Measurements from ENCODE around the gene MRPL2.

MRPL2 gene

GRCh38 chr6:43059168-43060033, at the start of gene MRPL2, which contains the start of gene KLC4:
MRPL2 (minus strand) TSS chr6:43059434; CDS start chr6:43059381, 53 bp downstream.
KLC4 (plus strand) TSS chr6:43059631; CDS start chr6:43061336, 1,705 bp downstream.
- DNase-seq (ENCODE audit: low spot score) = peak; percentile 100

- no peak for DNase-seq (ENCODE audit: low spot score)
Observed at GRCh38 chr6:43107344-43108062, 48.3 kb upstream of the MRPL2 start.

GRCh38 chr6:43105538-43106222, 46.4 kb upstream of the MRPL2 start:
- DNase-seq (ENCODE audit: low spot score) = no peak

- no peak for DNase-seq (ENCODE audit: low spot score)
Observed at GRCh38 chr6:43103253-43103876, 44.1 kb upstream of the MRPL2 start.

GRCh38 chr6:43101497-43101896, 42.3 kb upstream of the MRPL2 start:
- DNase-seq (ENCODE audit: low spot score) = no peak

GRCh38 chr6:43097502-43097901, 38.3 kb upstream of the MRPL2 start:
- no peak for DNase-seq (ENCODE audit: low spot score)

GRCh38 chr6:43097098-43097489, 37.9 kb upstream of the MRPL2 start:
- no peak for DNase-seq (ENCODE audit: low spot score)

- DNase-seq (ENCODE audit: low spot score) = no peak
Observed at GRCh38 chr6:43096451-43097097, 37.3 kb upstream of the MRPL2 start.

GRCh38 chr6:43095939-43096338, 36.7 kb upstream of the MRPL2 start:
- DNase-seq (ENCODE audit: low spot score) = no peak

GRCh38 chr6:43093436-43094289, 34.4 kb upstream of the MRPL2 start:
- no peak for DNase-seq (ENCODE audit: low spot score)

GRCh38 chr6:43092635-43093034, 33.4 kb upstream of the MRPL2 start:
- DNase-seq (ENCODE audit: low spot score) = no peak

- no peak for DNase-seq (ENCODE audit: low spot score)
Observed at GRCh38 chr6:43091436-43091991, 32.3 kb upstream of the MRPL2 start.

GRCh38 chr6:43091020-43091419, 31.8 kb upstream of the MRPL2 start:
- no peak for DNase-seq (ENCODE audit: low spot score)

- DNase-seq (ENCODE audit: low spot score) = no peak
Observed at GRCh38 chr6:43090559-43090956, 31.3 kb upstream of the MRPL2 start.

GRCh38 chr6:43089874-43090558, 30.8 kb upstream of the MRPL2 start:
- no peak for DNase-seq (ENCODE audit: low spot score)

- no peak for DNase-seq (ENCODE audit: low spot score)
Observed at GRCh38 chr6:43089467-43089866, 30.2 kb upstream of the MRPL2 start.

GRCh38 chr6:43088654-43089056, 29.4 kb upstream of the MRPL2 start:
- DNase-seq (ENCODE audit: low spot score) = no peak

- no peak for DNase-seq (ENCODE audit: low spot score)
Observed at GRCh38 chr6:43086022-43086658, 26.9 kb upstream of the MRPL2 start.

All from hematopoietic multipotent progenitor cell treated with erythropoietin and hydrocortisone succinate and interleukin-3 and kit ligand, for 15 days (in vitro differentiated cells).